Measurements from ENCODE around the gene KHSRP. TPM values are rescaled to one million over a fixed set of nuclear protein-coding genes. Genes with fewer than 3 reads are reported as not detected.

The KHSRP gene
- total RNA-seq = 186 TPM
- long read RNA-seq, partial matches to known transcripts = 12 of 46 reads
- long read RNA-seq, other reads (novel, unspliced or antisense) = 26 of 46 reads

DNA sequence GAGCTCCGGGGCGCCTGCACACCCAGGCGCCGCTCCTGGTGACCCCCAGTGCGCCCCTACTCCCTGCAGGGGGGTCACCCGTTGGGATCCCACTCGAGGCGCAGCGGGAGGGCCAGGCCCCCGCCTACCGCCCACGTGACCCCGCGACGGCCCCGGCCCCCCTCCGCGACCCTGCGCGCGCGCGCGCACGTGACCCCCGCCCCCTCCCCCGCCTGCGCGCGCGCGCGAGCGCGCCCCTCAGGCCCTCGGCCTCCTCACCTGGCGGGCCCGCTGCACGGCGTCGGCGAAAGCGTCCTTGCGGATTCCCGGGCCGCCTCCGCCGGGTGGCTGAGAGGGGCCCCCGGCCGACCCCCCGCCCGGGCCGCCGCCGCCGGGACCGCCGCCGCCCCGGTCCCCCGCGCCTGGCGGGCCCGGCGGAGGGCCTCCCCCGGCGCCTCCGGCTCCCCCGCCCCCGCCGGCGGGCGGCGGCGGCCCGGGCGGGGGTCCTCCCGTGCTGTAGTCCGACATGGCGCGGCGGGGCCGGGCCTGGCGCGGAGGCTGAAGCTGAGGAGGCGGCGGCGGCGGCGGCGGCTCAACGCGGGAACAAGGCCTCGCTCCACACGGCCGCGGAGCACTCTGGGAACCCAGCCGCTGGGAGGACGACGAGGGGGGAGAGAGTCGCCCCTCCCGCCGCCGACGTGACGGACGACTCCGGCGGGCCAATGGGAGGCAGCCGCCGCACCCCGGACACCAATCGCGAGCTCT, at the start of gene KHSRP:
TSS of gene KHSRP (minus strand) at position 617 of the 744 bp plus-strand sequence. CDS start at position 507, 110 bp downstream.
- Histone ChIP-seq H3K9me3 (no peaks in the 10 kb centered on the region), H3K4me1 (peaks cover 14% of the 10 kb centered on the region), H3K36me3 (peaks cover 30% of the 10 kb centered on the region), H3K4me3 (peak within 1 kb of the TSS; percentile 82), H3K27ac (peak within 1 kb of the TSS; percentile 83), H3K27me3 (no peaks in the 10 kb centered on the region)
- intact Hi-C loops (cut with DNase I) = no loop called here
- no peak for ATAC-seq
- no peak for TF ChIP-seq CTCF (IDR thresholded peaks at IDR 0.05)
- DNase-seq = peak; percentile 77

GRCh38 chr19:6473647-6474046, 49.0 kb upstream of the KHSRP start:
- intact Hi-C loops (cut with DNase I) = no loop called here
- Histone ChIP-seq H3K27ac (no peak overlapping the region), H3K9me3 (no peaks in the 10 kb centered on the region), H3K4me3 (no peak overlapping the region), H3K4me1 (peaks cover 5% of the 10 kb centered on the region), H3K27me3 (peaks cover 12% of the 10 kb centered on the region), H3K36me3 (no peaks in the 10 kb centered on the region)
- TF ChIP-seq CTCF (IDR thresholded peaks at IDR 0.05) = no peak
- no peak for DNase-seq
- ATAC-seq = no peak

DNA sequence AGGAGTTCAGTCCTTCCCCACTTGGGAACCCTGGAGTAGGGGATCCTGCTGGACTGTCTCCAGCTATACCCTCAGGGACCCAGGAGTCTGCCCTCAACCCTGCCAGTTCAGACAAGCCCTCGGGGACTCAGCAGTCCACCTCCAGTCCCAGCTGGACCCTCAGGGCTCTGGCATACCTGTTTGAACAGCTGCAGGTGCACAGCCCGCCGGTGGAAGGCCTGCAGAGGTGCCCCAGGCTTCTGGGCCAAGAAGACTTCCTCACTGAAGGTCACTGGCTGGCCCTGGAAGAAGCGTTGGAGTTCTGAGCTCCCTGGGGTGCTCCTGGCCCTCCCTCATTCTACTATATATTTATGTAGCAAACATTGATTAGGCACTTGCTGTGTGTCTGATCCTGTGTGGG, 48.1 kb upstream of the KHSRP start:
- H3K27me3 ChIP-seq = peaks cover 12% of the 10 kb centered on the region
- no peak for ATAC-seq
- intact Hi-C loops (cut with DNase I) = no loop called here
- no peak overlapping the region for H3K27ac ChIP-seq
- H3K4me3 ChIP-seq = no peak overlapping the region
- no peak for TF ChIP-seq CTCF (IDR thresholded peaks at IDR 0.05)
- no peaks in the 10 kb centered on the region for H3K36me3 ChIP-seq
- DNase-seq = no peak
- peaks cover 5% of the 10 kb centered on the region for H3K4me1 ChIP-seq
- H3K9me3 ChIP-seq = no peaks in the 10 kb centered on the region

DNA sequence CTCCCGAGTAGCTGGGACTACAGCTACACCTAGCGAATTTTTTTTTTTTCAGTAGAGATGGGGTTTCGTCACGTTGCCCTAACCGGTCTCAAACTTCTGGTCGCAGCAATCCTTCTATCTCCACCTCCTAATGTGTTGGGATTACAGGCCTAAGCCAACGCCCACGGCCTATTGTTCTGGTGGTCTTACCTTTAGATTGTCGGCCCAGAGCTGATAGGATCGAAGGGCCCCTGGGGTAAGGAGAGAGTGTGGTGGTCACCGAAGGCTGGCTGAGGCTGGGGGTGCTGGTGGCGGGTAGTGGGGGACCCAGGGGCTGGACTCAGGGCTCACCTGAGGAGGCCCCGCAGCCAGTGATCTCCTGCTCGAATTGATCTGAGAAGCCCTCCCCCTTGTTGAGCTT, 46.5 kb upstream of the KHSRP start:
- peaks cover 4% of the 10 kb centered on the region for H3K27me3 ChIP-seq
- intact Hi-C loops (cut with DNase I) = no loop called here
- no peaks in the 10 kb centered on the region for H3K36me3 ChIP-seq
- no peak for TF ChIP-seq CTCF (IDR thresholded peaks at IDR 0.05)
- ATAC-seq (no peak), DNase-seq (no peak)
- no peaks in the 10 kb centered on the region for H3K9me3 ChIP-seq
- H3K4me3 ChIP-seq = no peak overlapping the region
- peaks cover 5% of the 10 kb centered on the region for H3K4me1 ChIP-seq
- H3K27ac ChIP-seq = no peak overlapping the region

- no peak for ATAC-seq
- H3K27me3 ChIP-seq = no peaks in the 10 kb centered on the region
- DNase-seq = no peak
Observed at GRCh38 chr19:6470173-6470572, 45.6 kb upstream of the KHSRP start.

More at GRCh38 chr19:6470173-6470572, 45.6 kb upstream of the KHSRP start:
- Histone ChIP-seq H3K4me3 (no peak overlapping the region), H3K4me1 (no peaks in the 10 kb centered on the region), H3K36me3 (no peaks in the 10 kb centered on the region), H3K27ac (no peak overlapping the region), H3K9me3 (no peaks in the 10 kb centered on the region)
- intact Hi-C loops (cut with DNase I) = no loop called here
- TF ChIP-seq CTCF (IDR thresholded peaks at IDR 0.05) = no peak

All from upper lobe of right lung (tissue), 1 donor.